HG03432 (cell line): ENCODE data around the gene IQGAP2.

Source experiments
- ATAC-seq: cut with Tn5 transposase; IDR thresholded peaks from one replicate; pipeline ENCODE4 v1.9.1; 2021; ENCODE audit warnings: mild to moderate bottlenecking, moderate library complexity; ENCODE audit not compliant: unreplicated experiment

Gene IQGAP2

DNA sequence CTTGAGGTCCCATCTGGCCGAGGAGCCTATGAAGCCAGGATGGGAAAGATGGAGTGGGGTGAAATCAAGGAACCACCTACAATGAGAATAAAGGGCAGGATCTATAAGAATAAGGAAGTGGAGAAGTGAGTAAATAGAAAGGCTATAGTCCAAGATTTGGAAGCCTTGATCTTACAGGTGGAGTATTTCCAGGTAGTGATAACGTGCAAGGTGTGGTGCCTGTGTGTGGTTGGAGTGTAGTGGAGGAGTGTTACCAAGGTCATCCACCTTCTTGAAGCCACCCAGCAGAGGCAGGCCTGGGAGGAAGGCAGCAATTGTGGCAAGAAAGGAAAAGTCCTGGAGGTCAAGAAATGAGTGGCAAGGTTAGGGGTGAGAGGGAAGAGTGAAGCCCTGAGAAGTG lies 72.9 kb downstream of the IQGAP2 start:
- ATAC-seq, result no peak

DNA sequence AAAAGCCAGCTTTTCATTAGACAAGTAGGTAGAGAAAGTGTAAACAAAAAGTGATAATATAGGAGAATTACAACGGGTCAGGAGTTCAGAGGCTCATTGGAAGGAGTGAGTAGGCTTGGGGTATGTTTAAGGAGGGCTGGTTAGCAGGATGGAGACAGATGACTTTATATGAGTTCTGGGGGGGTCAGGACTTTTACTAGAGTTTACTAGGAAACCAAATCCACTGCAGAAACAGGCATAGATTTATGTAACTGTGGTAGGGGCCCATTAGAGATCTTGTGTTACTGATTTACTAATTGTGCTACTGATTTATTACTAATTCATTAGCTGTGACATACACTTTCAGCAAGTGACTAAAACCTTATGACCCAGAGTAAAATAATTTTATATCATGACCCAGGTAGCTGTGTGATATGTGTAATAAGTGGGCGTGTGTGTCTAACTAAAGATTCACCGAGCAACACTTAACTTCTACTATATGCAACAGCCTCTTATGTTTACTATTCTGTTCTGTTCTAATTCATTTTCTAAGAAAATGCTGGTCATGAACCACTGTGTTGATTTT lies 73.5 kb downstream of the IQGAP2 start:
- ATAC-seq, result no peak

DNA sequence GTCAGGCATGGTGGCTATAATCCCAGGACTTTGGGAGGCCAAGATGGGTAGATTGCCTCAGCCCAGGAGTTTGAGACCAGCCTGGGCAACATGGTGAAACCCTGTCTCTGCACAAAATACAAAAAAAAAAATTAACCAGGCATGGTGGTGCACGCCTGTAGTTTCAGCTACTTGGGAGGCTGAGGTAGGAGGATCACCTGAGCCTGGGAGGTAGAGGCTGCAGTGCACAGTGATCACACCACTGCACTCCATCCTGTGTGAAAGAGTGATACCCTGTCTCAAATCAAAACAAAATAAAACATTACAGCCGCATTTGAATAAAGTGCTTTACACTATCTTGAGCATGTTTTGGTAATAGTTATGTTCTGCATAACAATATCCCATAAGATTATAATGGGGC lies 74.0 kb downstream of the IQGAP2 start:
- no peak for ATAC-seq

DNA sequence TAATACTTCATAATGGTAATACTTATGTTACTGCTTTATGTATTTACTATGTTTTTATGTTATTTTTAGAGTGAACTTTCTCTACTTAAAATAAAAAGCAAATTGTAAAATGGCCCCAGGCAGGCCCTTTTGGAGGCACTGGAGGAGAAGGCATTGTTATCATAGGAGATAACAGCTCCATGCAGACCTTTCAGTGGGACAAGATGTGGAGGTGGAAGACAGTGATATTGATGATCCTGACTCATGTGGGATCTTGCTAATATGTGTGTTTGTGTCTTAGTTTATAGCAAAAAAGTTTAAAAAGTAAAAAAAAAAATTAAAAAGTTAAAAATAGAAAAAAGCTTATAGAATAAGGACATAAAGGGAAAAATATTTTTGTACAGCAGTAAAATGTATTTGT lies 74.5 kb downstream of the IQGAP2 start:
- ATAC-seq, result no peak

GRCh38 chr5:76479281-76479680 lies 76.2 kb downstream of the IQGAP2 start:
- ATAC-seq, result no peak

- no peak for ATAC-seq
Measured at GRCh38 chr5:76479973-76480667, 77.0 kb downstream of the IQGAP2 start.

DNA sequence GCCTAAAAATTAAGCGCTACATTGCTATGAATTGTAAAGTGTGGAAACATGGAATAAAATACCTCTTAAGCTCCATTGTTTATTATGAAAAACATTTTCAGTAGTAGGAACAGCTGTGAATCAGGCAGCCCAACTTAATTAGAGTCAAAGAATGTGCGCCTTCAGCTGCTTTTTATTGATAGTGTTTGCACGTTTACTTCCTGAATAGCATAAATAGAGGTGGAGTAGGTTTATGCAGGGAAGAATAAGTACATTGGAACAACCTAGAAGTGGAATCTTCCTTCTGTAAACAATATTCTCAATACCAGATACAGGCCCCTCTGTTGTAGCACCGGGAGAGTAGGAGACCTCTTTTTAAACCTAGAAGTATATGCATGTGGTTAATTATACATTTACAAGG lies 79.9 kb downstream of the IQGAP2 start:
- ATAC-seq, result no peak

GRCh38 chr5:76483433-76483832 lies 80.3 kb downstream of the IQGAP2 start:
- no peak for ATAC-seq

- no peak for ATAC-seq
Measured at GRCh38 chr5:76483881-76484280, 80.8 kb downstream of the IQGAP2 start.

DNA sequence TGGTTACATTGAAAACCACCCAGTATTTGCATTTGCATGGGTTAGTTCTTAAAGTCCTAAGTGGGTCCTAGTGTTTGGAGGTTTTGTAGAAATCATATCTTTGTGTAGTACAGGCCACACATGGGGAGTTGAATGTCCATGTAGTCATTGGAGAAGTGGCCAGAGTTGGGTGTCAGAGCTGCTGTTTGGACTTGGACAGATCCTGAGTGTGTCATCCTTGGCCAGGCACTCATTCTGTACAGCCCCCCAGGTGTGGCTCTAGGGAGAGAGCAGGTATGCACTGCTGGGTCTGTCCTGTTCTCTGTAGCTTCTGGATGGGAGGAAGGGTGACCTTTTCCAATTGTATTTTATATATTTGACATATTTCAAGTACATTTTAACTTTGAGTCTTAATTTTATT lies 82.4 kb downstream of the IQGAP2 start:
- ATAC-seq, result no peak

- ATAC-seq, result no peak
Measured at GRCh38 chr5:76487386-76487785, 84.3 kb downstream of the IQGAP2 start.

GRCh38 chr5:76487821-76488220 lies 84.7 kb downstream of the IQGAP2 start:
- no peak for ATAC-seq

DNA sequence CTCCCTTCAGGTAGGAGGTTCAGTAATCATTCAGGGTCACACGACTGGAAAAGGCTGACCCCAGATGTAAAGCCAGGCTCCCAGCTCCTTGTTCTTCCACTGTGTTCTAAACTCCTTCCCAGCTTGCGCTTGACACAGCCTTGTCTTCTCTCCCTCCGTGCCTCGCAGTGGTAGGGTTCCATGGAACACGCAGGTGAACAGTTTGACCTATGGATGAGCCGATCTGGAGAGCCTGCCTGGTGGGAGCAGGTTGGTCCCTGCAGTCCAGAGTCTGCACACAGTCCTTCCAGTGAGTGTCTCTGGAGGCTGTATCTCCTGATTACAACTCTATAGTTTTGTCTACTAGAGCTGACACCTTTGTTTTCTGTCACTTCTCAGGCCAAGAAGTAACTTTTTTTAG lies 85.9 kb downstream of the IQGAP2 start:
- no peak for ATAC-seq

- no peak for ATAC-seq
Measured at GRCh38 chr5:76489877-76490688, 87.0 kb downstream of the IQGAP2 start.

DNA sequence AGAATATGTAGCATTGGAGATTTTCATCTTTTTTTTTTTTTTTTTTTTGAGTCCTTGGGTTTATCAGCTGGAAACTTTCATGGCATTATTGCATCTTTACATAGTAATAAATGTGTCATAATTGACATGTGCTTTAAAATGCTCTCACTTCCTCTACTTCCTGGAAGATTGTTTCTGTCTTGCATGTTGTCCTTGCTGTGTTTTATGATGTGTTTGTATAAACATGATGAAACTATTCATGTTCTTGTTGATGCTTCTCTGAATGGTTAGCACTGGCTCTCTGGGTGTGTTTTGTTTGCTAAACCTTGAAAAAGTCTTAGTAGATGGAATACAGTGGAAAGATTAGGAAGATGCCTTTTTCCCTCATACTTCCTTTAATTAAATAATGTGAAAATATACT lies 87.9 kb downstream of the IQGAP2 start:
- ATAC-seq, result no peak

DNA sequence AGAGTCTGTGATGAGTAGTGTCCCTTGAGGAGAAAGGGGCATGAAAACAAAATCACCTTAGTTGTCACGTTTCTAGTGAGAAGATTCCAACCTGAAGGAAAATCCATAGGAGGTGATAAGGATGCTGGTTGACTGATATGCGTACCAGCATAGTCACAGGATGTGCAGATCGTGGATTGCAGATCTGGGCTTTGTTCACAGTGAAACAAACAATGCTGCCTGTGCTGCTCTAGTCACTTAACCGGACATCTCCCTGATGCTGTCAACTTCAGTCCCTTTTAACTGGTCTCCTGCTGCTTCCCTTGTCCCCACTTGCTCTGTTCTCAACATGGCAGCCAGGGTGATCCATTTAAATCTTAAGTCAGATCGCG lies 89.7 kb downstream of the IQGAP2 start:
- no peak for ATAC-seq

DNA sequence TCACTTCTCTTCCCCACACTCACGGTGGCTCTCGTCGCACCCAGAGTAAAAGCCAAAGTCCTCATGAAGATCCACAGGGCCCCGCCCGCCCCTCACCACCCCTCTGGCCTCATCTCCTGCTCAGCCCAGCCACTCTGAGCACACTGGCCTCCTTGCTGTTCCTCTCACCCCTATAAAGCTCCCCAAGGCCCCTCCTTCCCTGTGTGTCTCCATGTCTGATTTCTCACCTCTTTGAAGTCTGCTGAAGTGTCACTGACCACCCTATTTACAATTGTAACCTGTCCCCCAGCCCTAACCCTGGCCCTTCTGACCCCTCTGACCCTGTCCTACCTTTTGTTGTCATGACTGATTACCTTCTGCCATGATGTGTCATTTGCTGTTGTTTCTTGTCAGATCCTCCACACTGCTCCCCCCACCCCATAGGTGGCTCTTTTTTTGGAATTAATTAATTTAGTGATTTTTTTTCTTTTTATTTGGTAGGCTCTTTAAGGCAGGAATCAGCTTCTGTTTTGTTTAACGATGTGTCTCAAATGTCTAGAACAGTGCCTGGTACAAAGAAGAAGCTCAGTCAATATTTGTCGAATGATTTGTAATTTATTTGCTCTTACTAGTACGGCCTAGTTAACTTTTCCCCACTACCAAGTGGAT lies 90.2 kb downstream of the IQGAP2 start:
- no peak for ATAC-seq

- ATAC-seq, result no peak
Measured at GRCh38 chr5:76494201-76494600, 91.1 kb downstream of the IQGAP2 start.

- ATAC-seq, result no peak
Measured at GRCh38 chr5:76495870-76496269, 92.8 kb downstream of the IQGAP2 start.

GRCh38 chr5:76497065-76497460 lies 94.0 kb downstream of the IQGAP2 start:
- no peak for ATAC-seq

GRCh38 chr5:76497986-76498717 lies 95.1 kb downstream of the IQGAP2 start:
- ATAC-seq, result no peak
